ENCODE results near the gene DAPK1.
"Not testable (repeated sequence)": the region's sequence is repeated elsewhere in the genome, so short reads cannot be mapped to it uniquely, and the experiment has no call there.

Gene DAPK1

DNA sequence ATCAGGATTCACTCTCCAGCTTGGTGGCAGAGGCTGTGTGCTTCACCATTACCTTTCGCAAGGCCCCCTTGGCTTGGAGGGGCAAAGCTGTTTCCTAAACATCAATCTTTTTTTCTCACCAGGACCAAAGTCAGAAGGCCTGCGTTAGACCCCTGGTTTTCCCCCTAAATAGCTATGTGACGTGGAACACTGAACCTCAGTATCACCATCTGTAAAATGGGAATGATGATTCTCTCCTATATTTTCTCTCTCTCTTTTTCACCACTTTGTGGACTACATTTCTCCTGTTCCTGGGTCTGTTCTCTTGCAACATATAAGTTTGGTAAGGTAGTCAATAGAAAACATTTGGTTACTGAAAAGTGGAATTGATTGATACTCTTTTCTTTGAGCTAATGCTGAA is 50.5 kb downstream of the DAPK1 start:
- DNase-seq = no peak

DNA sequence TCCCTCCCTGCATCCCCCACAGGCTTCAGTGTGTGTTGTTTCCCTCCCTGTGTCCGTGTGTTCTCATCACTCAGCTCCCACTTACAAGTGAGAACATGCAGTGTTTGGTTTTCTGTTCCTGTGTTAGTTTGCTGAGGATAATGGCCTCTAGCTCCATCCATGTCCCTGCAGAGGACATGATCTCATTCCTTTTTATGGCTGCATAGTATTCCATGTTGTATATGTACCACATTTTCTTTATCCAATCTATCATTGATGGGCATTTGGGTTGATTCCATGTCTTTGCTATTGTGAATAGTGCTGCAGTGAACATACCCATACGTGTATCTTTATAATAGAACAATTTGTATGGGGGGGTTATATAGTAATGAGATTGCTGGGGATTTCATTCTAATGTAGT is 51.4 kb downstream of the DAPK1 start:
- DNase-seq = not testable (repeated sequence)

DNA sequence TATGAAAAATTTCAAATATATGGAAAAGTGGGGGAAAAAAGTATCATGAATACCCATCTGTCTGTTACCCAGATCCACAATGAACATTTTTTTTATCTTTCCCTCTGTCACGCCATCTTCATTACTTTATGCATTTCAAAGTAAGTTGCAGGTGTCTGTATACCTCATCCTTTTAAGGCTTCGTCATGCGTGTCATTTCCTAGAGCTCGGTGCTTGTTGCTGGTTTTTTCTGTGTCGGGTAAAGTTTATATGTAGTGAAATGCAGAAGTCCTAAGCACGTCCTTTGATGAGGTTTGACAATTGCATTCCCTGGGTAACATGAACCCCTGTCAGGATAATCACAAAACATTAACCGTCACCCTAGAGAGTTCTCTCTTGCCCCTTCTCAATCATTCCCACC is 52.1 kb downstream of the DAPK1 start:
- no peak for DNase-seq

DNA sequence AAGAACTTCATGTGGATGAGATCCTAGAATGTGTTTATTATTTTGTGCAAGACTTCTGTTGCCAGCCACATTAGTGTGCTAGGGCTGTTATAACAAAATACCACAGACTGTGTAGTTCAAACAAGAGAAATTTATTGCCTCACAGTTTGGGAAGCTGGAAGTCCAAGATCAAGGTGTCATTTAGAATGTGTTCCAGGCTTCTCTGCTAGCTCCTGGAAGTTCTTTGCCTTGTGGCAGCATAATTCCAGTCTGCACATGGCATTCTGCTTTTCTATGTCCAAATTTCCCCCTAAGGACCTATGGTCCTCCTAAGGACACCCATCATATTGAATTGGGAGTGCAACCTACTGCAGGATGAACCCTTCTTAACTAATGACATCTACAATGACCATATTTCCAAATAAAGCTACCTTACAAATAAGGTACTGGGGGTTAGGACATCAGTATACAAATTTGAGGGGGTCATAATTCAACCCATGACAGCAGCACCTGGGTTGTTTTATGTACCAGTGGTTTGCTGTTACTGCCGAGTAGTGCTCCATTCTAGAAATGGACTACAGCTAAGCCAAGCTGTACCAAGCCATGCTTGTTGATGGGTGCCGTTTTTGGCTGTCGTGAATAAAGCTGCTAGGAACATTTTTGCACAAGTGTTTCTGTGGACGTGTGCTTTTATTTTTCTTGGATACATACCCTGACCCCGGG is 52.7 kb downstream of the DAPK1 start:
- DNase-seq = no peak

DNA sequence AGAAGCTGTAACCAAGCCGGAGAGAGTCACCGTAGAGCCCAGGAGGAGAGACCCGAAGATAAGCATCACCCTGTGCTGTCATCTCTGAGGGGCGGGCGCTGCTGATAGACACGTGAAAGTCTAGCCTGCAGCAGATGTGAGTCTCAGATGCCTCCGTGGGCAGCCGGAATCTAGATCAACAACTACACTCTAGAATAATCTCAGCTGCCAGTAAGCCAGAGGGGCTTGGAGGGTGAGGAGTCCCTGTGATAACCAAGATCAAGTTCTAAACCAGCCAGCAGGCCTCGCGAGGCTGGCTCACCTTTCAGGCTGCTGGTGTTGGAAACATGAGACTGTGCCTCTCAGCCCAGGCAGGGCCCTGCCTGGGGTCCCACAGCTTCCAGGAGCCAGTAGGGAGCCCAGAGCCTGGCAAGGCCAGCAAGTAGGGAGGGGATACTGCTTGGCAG is 54.1 kb downstream of the DAPK1 start:
- DNase-seq = no peak

GRCh38 chr9:87554171-87554910 is 56.7 kb downstream of the DAPK1 start:
- no peak for DNase-seq

- no peak for DNase-seq
Observed at GRCh38 chr9:87554976-87555375, 57.3 kb downstream of the DAPK1 start.

DNA sequence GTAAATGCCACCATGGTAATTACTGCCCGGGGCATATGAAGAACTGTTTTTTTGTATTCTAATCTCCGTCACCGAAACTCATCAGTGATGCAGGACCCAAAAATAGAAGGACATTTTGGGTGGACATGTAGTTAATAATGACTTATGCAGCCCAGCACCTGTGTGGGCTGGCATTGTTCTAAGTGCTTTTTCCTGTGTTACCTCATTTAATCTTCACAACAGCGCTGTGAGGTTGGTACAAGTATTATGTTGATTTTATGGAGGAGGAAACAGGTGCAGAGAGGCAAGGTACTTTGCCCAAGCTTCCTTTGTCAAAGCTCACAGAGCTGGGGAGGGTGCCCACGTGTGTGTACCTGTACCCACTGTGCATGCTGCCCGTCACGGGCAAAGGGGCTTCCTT is 58.4 kb downstream of the DAPK1 start:
- no peak for DNase-seq

- DNase-seq = no peak
Observed at GRCh38 chr9:87556821-87557220, 59.2 kb downstream of the DAPK1 start.

DNA sequence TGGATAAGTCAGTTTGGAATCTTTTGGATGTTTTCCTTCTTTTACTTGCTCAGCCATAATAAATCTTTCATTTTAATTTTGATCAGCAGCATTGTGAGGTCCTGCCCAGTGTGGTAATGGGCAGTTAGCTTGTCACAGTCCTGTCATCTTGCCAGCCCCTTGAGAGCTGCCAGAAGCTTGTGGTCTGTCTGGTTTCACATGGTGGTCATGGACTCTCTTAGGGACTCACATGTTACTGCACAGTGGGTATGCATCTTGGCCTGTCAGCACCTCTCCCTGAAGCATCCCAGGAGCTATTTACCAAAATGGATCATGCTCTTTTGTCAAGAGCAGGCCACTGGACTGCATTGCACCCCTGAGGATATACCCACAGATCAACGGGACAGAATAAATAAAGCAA is 60.3 kb downstream of the DAPK1 start:
- no peak for DNase-seq

DNA sequence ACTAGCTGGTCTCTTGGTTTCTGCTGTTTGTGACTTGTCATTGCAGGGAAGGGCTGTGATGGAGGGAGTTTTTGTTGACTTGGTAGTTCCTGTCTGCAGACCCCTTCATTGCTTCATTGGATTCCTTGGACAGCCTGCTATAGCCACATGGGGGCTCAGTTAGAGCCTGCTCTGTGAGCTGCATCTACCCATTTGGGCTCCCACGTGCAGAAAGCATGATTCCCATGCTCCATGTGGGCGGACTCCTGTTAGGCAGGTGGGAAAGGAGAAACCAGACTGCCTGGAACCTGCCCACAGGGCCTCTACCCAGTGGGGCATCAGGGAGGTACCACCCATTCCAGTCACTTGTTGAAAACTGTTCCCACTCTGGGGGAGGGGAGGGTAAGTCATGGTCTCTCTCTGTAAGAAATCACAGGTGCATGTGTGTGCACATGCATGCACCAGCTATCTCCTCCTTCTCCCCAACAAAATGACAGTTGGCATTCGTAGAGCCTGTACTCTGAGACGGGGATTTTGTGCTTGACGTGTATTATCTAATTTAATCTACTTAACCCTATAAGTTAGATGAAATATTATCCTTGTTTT is 61.0 kb downstream of the DAPK1 start:
- DNase-seq = no peak

GRCh38 chr9:87562062-87562461 is 64.4 kb downstream of the DAPK1 start:
- DNase-seq = no peak

DNA sequence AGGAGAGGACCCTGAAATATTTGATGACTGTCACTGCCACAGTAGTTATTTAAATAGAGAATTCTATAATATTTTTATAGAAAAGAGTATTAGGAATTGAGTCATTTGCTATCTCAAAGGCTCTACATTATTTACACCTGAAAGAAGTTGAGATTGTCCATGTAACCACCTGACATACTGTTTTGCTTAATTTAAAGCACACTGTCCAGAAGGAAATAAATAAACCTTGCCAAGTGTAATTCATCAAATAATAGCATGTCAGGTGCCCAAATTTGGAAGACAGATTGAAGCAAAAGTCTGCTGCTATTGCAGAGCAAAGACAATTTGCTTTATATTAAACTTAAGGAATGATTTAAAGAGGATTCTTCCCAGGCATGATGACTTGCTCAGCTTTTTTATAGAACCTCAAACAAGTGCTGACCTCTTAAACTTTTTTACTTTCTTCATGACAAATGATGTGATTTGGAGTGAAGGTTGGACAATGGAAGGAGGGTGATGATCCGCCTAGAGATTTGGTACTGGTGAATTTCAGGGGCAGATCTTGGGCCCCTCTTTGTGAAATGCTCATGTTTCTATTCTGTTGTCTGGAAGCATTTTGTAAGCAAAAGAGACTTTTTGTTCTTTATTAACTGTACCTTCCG is 65.0 kb downstream of the DAPK1 start:
- DNase-seq = no peak

DNA sequence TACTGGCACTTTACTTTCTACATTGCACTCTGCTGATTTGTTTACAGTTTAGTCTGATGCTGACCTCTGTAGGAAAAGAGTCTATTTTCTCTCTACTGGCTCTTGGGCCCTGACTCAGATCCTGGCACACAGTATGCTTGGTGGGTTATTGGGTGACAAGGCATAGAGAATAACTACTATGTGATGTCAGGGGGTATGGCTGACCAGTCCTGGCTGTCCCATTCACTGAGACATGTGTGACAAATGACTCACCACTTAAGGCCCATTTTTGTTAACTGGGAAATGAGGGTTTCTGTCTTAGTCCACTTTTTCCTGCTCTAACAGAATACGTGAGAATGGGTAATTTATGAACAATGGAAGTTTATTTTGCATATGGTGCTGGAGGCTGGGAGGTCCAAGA is 66.4 kb downstream of the DAPK1 start:
- no peak for DNase-seq

GRCh38 chr9:87564791-87565241 is 67.1 kb downstream of the DAPK1 start:
- no peak for DNase-seq

DNA sequence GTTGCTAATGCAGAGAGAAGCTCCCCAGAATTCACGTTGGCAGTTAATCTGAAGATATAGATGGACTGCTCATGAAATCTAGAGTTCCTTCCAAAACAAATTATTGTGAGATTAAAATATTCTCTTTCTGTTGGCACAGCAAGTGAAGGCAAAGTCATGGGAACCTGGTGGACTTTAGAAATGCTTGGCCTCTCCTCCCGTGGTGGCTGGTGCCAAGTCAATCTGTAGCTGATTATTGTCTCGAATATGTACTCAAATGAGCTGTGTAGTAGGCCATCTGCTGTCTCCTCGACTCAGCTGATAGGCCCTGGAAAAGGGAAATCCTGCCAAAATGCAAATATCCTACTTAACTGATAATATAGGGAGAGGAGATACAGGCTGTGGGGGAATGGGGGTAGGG is 69.3 kb downstream of the DAPK1 start:
- no peak for DNase-seq

DNA sequence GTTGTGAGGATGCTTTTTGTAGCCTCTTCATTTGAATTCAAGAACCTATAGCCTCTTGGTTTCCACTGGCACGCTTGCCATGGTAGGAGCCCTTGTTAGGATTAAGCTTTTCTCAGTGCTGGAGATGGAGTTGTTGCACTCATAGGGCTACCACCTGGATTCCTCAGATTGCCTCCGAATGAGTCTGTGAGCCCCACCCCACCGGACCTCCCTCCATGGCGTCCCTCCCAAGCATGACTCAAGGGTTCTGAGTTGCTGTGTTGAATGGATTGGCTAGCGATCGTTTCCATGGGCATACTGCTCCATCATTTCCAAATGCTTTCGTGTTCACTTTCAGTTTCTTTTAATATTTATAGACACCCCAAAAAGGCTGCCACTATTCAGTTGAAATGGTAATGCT is 69.9 kb downstream of the DAPK1 start:
- peak; percentile 43 for DNase-seq

DNA sequence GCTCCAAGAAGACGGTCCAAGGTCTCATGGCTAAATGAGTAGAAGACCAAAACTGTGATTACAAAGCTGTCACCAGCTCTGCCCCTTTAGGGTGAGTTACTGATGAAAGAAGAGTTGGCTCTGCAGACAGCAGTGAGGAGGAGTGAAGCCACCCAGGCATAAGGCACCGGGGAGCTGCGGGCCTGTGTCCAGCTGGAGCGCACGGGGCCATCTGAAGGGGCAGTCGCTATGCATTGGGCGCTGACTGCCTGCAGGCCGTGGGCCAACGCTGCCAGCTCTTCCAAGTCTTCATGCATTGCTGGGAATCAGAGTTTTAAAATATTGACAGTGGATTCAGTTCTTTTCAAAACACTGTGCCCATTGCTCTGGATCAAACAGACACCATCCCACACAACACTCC is 70.3 kb downstream of the DAPK1 start:
- DNase-seq = no peak

DNA sequence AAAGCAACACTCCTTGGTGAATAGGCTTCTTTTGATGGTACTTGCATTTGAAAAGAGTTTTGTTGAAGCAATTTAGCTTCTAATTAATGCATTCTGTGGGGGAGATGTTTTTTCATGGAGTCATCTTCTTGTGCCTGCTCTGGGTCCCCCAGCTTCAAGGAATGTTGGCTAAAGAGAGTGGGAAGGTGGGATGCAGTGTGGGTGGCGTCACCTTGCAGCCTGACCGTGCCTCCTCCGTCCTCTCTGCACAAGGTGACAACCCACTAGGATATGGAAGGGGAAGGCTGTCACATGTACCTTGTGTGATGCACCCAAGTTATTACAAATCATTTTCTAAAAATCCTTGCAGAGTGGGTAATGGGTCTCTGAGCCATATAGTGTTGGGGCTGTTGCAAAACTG is 70.7 kb downstream of the DAPK1 start:
- DNase-seq = no peak

DNA sequence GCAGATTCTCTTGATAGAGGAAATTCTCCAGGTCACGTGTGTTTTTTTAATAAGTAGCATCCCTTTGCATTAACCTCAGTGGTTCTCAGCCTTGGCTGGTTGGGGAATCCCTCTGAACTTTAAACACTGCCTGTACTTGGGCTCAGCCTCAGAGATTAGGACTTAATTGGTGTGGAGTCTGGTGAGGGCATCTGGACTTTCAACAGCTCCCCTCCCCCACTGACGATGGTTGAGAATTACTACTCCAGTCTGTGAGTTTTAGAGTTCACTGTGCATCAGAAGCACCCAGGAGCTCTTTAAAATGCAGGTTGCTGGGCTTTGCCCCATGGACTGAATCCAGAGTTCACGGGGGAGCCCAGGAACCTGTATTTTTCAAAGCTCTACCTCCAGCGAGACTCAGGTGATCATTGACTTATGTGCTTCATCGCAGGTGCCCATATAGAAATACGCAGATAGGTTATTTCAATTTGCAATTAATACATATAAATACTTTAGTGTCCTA is 71.4 kb downstream of the DAPK1 start:
- no peak for DNase-seq

DNA sequence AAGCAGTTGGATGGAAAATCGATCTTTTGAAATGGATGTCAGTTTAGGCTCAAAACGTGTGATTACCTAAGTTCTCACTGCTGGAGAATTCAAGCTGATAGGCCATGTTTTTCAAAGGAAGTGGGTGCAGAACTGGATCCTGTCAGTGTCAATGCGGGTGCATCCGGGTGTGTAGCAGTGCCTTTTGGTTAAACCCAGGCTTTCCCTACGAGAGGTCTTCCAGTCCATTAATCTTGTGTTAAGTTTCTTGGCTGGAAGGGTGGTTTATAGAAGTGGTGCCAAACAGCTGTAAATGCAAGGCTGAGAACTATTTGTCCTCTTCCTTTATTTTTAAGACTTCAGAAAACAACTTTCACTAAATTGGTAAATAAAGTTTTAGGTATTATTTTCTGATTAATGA is 71.9 kb downstream of the DAPK1 start:
- no peak for DNase-seq

- DNase-seq = no peak
Observed at GRCh38 chr9:87570000-87570908, 72.6 kb downstream of the DAPK1 start.

All from 8988T (cell line).